OCI-LY1 (cell line): ENCODE data around the gene PRDM15.

ENCODE experiments used
- EZH2 ChIP-seq: fragments of 200-600 bp; sonication (generic), shearing (Covaris generic); IDR thresholded peaks from 2 replicates; pipeline ENCODE4 v1.8.0; 2017; ENCODE audit warnings: borderline replicate concordance, mixed run types, mild to moderate bottlenecking, antibody characterized with exemption, low read length, moderate library complexity, mixed read lengths
- TF ChIP-seq, protein P1 (sequence below): fragments of 200-600 bp; sonication (generic), shearing (Covaris generic); IDR thresholded peaks from 2 replicates; pipeline ENCODE4 v1.5.1; 2017; ENCODE audit warnings: mild to moderate bottlenecking, antibody characterized with exemption, low read length, moderate library complexity, mixed read lengths

DNA sequence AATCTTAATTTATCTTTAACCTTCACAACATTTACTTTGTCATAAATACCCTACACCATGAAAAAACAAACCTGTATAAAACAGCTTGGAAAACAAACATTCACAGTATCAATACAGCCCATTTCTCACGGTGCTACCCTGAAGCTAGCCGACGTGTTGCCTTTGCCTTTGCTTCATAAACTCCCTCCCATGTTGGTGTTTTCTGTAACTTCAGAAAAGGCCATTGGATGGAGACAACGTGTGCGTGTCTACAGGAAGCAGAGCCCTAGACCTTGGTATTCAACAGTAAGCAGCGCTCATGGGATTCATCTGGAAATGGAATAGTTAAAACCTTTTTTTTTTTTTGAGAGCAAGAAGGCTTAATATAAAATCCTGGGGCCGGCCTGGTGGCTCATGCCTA is 7.2 kb upstream of the PRDM15 start:
- TF ChIP-seq, protein P1, sequence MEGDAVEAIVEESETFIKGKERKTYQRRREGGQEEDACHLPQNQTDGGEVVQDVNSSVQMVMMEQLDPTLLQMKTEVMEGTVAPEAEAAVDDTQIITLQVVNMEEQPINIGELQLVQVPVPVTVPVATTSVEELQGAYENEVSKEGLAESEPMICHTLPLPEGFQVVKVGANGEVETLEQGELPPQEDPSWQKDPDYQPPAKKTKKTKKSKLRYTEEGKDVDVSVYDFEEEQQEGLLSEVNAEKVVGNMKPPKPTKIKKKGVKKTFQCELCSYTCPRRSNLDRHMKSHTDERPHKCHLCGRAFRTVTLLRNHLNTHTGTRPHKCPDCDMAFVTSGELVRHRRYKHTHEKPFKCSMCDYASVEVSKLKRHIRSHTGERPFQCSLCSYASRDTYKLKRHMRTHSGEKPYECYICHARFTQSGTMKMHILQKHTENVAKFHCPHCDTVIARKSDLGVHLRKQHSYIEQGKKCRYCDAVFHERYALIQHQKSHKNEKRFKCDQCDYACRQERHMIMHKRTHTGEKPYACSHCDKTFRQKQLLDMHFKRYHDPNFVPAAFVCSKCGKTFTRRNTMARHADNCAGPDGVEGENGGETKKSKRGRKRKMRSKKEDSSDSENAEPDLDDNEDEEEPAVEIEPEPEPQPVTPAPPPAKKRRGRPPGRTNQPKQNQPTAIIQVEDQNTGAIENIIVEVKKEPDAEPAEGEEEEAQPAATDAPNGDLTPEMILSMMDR = no peak
- TF ChIP-seq EZH2 = no peak
